Stimulated activated naive CD8-positive, alpha-beta T cell treated with anti-CD3 and anti-CD28 coated beads, Interleukin-15, amount 100 ng/mL, for 72 hours (primary cell): Measurements from ENCODE around the gene ZCCHC2.
A peak's percentile ranks its signal among the peaks of the same experiment; 100 is the strongest.

Source experiments
- ATAC-seq: fragments of 150-1000 bp; cut with Tn5 transposase; 2 replicates; pipeline ENCODE4 v1.10.0; 2021; ENCODE audit warnings: mild to moderate bottlenecking, moderate library complexity
- DNase-seq, 2 donors: peaks; one replicate each; pipeline ENCODE4 v3.0.0; 2021 to 2022
- H3K27ac Mint-ChIP-seq, 2 donors: one replicate each; pipeline ENCODE4 v1.8.0; 2022; ENCODE audit warnings: mild to moderate bottlenecking in 2 of 2, mixed read lengths in 2 of 2, moderate library complexity in 2 of 2
- H3K27me3 Mint-ChIP-seq: one replicate; pipeline ENCODE4 v1.8.0; 2022; ENCODE audit warnings: mixed read lengths
- H3K4me1 Mint-ChIP-seq: one replicate; pipeline ENCODE4 v1.8.0; 2022; ENCODE audit warnings: mild to moderate bottlenecking, mixed read lengths
- H3K4me3 Mint-ChIP-seq, 2 donors: one replicate each; pipeline ENCODE4 v1.8.0; 2022; ENCODE audit warnings: mild to moderate bottlenecking in 2 of 2, mixed read lengths in 2 of 2, moderate library complexity in 1 of 2
- H3K9me3 Mint-ChIP-seq, 2 donors: one replicate each; pipeline ENCODE4 v1.8.0; 2022; ENCODE audit warnings: mixed read lengths in 2 of 2

ZCCHC2 gene

GRCh38 chr18:62576271-62576670, 53.4 kb downstream of the ZCCHC2 start:
- Mint-ChIP-seq H3K9me3 (no peaks in the 10 kb centered on the region), H3K4me3 (no peak overlapping the region), H3K4me1 (peaks cover 30% of the 10 kb centered on the region), H3K27ac (no peak overlapping the region), H3K27me3 (no peaks in the 10 kb centered on the region)
- ATAC-seq (no peak), DNase-seq (no peak)

DNA sequence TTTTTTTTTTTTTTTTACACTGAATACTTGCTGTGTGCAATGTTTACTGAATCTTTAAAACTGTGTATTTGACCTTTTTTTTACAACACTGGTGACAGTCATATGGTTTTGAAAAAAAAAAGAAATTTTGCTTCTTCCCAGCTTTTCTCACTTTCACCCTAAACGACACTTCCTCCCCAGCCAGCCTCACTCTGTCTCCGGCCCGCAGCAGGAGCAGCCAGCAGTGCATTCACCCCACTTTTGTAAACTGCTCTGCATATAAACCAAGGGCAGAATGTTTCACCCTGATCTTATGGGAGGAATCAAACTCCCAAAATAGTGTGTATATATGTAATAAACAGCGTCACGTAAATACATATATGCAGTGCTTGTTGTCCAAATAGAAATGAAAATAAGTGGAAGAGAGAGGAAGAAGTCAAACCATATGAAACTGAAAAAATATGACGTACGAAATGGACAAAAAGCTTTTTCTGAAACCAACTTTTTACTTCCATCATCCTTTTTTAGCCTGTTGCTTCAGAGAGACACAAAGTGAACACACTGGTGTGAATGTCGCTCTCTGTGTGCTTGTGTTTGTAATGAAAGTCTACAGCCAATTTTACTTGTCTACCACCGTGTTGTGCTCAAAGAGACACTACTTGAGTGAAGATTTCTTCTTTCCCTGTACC, 54.2 kb downstream of the ZCCHC2 start:
- H3K27ac Mint-ChIP-seq: peak overlapping the region in 1 of 2 donors; percentile 77
- H3K9me3 Mint-ChIP-seq: no peaks in the 10 kb centered on the region
- no peaks in the 10 kb centered on the region for H3K27me3 Mint-ChIP-seq
- DNase-seq (no peak), ATAC-seq (no peak)
- H3K4me3 Mint-ChIP-seq: peak overlapping the region in 1 of 2 donors; percentile 10
- H3K4me1 Mint-ChIP-seq: peaks cover 26% of the 10 kb centered on the region

DNA sequence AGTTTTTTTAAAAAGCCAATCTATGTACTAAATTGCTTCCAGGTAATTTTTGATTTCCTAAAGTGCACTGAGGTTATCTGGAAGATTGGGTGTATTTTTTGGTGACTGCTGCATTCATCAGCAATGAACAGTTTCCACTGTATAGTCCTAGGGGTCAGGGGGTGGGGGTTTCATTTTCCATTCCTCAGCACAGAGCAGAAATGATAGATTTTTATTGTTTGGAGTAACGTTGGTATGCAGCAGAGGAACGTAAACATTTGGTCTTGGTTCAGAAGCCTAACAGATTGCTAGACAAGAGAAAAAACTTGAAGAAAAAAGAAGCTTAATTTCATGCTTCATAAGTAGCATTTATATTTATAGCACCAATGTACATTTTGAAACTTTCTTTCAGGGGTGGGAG, 54.9 kb downstream of the ZCCHC2 start:
- no peak for ATAC-seq
- no peak overlapping the region for H3K4me3 Mint-ChIP-seq
- no peaks in the 10 kb centered on the region for H3K27me3 Mint-ChIP-seq
- DNase-seq: no peak
- peak overlapping the region in 1 of 2 donors; percentile 31 for H3K27ac Mint-ChIP-seq
- H3K4me1 Mint-ChIP-seq: peaks cover 20% of the 10 kb centered on the region
- no peaks in the 10 kb centered on the region for H3K9me3 Mint-ChIP-seq

- ATAC-seq (no peak), DNase-seq (no peak)
- Mint-ChIP-seq H3K9me3 (no peaks in the 10 kb centered on the region), H3K4me3 (no peak overlapping the region), H3K4me1 (peaks cover 30% of the 10 kb centered on the region), H3K27me3 (no peaks in the 10 kb centered on the region), H3K27ac (peak overlapping the region in 1 of 2 donors; percentile 34)
Measured at GRCh38 chr18:62578980-62579511, 56.2 kb downstream of the ZCCHC2 start.

GRCh38 chr18:62583376-62583775, 60.6 kb downstream of the ZCCHC2 start:
- peaks cover 42% of the 10 kb centered on the region for H3K4me1 Mint-ChIP-seq
- no peak for DNase-seq
- H3K4me3 Mint-ChIP-seq: no peak overlapping the region
- H3K27ac Mint-ChIP-seq: peak overlapping the region in 1 of 2 donors; percentile 78
- H3K9me3 Mint-ChIP-seq: no peaks in the 10 kb centered on the region
- no peaks in the 10 kb centered on the region for H3K27me3 Mint-ChIP-seq
- ATAC-seq: no peak

DNA sequence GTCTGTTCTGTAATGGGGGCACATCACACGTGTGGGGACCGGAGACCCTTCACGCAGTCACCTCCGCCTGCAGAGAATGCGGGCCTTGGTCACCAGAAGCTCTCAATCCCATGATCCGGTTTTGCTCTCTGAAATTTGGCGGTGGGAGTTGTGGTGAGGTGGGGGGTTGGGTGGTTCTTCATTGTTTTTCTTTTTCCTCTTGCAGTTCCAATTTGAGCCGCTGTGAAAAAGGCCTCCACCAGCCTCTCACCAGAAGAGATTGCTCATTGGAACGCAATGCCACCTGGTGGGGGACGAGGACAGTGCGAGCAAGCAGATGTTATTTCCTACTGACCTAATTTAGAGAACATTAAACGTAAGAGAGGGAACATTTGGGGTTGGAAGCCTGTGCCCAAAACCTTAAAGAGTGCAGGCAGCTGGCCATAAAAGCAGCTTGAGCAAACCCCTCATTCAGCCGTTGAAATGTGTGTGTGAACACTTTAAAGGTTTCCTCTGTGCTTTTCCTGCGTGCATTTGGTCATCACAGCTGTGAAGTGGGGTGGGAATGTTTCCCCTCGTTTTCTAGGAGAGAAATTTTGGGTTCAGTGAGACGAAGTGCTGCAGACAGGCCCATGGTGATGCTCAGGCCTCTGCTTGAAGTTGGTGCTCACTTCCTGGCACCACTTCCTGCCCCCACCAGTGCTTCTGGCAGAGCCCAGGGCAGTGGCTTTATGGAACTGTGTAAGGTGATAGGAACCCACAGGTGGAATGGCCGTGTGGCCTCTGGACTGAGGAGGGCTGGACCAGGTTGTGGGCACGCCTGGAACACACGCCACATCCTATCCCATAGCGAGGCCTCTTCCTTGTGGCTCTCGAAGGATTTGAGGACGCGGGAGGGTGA, 61.7 kb downstream of the ZCCHC2 start:
- ATAC-seq (peak; percentile 75), DNase-seq (peak; percentile 78 to 87)
- peak overlapping the region; percentile 2 to 43 for H3K27ac Mint-ChIP-seq
- no peaks in the 10 kb centered on the region for H3K9me3 Mint-ChIP-seq
- H3K27me3 Mint-ChIP-seq: no peaks in the 10 kb centered on the region
- H3K4me1 Mint-ChIP-seq: peaks cover 42% of the 10 kb centered on the region
- H3K4me3 Mint-ChIP-seq: peak overlapping the region; percentile 64 to 73

DNA sequence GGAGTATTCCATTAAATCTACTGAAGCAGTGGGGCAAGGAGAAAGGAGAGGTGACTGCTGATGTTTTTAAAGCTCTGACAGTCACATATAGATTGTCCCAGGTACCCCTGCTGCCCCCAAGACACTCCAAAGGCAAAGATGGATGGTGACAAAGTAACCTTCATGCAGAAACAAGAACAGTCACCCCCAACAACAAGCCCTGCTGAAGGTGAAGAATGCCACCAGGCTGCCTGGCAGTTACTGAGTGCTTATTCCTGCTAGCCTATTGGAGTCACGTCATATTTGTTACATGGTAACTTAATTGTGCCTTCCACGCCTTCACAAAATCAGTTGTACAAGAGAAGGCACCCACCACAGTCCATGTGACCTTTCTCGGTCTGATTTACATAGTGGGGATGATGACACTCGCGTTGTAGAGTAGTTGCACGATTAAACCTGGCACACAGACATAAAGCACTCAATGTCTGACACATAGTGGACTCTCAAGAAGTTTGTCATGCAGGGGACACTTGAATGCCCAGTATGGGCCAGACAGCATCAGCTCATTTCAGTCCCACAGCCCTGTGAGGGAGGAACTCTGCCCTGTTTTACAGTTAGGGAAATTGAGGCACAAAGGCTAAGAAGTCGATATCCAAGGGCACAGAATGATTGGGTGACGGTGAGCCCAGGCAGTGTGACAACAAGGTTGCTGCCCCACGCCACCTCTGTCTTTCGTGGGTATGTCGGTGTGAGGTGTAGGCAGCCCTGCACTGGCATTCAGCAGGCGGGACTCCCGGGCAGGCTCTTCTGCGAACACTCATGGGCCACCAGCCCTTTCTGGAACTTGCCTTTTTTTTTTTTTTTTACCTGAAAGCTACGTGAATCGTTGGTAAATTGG, 62.7 kb downstream of the ZCCHC2 start:
- no peaks in the 10 kb centered on the region for H3K27me3 Mint-ChIP-seq
- H3K4me3 Mint-ChIP-seq: peak overlapping the region; percentile 44 to 73

DNA sequence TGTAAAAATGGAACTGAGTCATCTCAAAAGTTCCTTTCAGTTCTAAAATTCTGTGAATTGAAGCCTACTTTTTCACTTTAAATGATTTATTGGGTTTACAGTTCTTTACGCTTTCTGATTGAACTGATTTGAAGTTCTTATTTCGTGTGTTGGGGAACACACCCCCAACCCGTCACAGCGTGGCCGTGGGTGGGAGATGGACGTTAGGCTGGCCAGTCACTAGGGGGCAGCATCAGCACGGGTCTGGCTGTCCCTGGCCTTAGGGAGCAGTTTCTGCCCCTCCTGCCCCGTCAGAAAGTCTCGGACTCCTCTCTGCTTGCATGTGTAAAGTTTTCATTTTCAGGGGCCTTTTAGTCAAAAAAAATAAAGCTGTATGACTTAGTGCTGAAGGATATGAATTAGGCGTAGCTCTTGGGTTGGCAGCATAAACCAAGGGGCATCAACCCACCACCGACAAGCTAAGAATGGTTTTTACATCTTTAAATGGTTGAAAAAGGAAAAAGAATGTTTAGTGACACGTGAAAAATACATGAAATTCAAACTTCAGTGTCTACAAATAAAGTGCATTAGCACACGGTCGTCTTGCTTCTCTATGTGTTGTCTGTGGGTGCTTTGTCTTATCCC, 63.4 kb downstream of the ZCCHC2 start:
- Mint-ChIP-seq H3K4me3 (peak overlapping the region; percentile 44 to 49), H3K9me3 (no peaks in the 10 kb centered on the region), H3K27me3 (no peaks in the 10 kb centered on the region), H3K27ac (peak overlapping the region in 1 of 2 donors; percentile 75), H3K4me1 (peaks cover 42% of the 10 kb centered on the region)
- peak; percentile 78 to 87 for DNase-seq
- peak; percentile 79 for ATAC-seq

More for the DNA sequence above, 62.7 kb downstream of the ZCCHC2 start:
- peaks cover 42% of the 10 kb centered on the region for H3K4me1 Mint-ChIP-seq
- ATAC-seq (peak; percentile 85), DNase-seq (peak; percentile 38 to 74)
- H3K9me3 Mint-ChIP-seq: no peaks in the 10 kb centered on the region
- H3K27ac Mint-ChIP-seq: peak overlapping the region; percentile 75 to 86

DNA sequence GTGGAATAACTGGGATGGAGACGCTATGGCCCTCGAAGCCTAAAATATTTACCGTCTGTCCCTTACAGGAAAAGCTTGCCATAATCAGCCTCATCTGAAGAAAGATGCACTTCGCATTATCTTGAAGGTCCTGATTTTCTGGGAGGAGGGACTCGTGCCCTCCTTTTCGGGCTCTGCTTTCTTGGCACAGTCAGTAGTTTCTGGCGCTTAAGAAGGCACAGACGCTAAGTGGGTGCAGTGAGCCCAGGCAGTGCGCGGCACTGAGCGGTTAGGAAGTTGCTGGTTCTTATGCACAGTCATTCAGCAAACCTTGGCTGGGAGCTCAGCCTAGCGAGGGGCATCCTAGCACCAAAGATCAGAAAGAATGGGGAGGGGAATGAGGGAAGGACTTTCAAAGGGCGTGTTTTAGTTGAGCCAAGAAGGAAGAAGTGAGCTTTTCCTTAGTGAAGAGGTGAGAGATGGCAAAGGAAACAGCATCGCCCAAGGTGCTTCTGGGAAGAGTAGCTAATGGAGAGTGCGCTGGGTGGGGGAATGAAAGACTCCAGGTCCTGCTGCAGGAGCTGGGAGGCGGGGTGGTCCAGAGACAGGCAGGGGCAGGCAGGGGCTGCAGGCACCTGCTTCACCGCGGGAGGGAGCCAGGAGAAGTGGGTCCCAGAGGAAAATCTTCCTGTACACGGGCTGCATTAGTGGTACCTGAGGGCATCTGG, 64.1 kb downstream of the ZCCHC2 start:
- H3K4me3 Mint-ChIP-seq: no peak overlapping the region
- H3K4me1 Mint-ChIP-seq: peaks cover 42% of the 10 kb centered on the region
- DNase-seq (no peak), ATAC-seq (no peak)
- peaks cover 1% of the 10 kb centered on the region for H3K27me3 Mint-ChIP-seq
- H3K9me3 Mint-ChIP-seq: no peaks in the 10 kb centered on the region
- H3K27ac Mint-ChIP-seq: no peak overlapping the region

GRCh38 chr18:62587689-62588088, 64.9 kb downstream of the ZCCHC2 start:
- Mint-ChIP-seq H3K9me3 (no peaks in the 10 kb centered on the region), H3K27me3 (peaks cover 9% of the 10 kb centered on the region), H3K4me3 (no peak overlapping the region), H3K4me1 (peaks cover 42% of the 10 kb centered on the region), H3K27ac (no peak overlapping the region)
- no peak for DNase-seq
- no peak for ATAC-seq

DNA sequence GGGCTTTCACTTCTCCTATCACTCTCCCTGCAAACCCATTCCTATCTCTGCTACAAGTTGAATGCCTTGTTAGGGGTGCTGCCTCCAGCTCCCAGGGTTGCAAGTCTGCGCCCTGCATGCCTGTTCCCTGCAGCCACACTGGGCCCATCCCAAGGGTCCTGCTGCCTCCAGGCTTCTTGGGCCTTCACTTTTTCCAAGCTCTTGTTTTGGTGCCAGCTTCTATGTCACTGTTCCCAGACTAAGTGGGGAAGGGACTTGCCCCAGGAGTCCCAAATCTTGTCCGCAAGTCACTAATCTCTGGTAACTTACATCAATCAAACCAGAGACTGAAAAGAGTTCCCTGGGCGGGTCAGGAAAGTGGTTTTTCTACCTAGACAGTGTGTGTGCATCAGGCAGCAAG, 65.4 kb downstream of the ZCCHC2 start:
- Mint-ChIP-seq H3K4me1 (peaks cover 40% of the 10 kb centered on the region), H3K27ac (no peak overlapping the region)
- no peak for ATAC-seq

GRCh38 chr18:62590799-62591590, 68.2 kb downstream of the ZCCHC2 start:
- ATAC-seq (no peak), DNase-seq (no peak)
- no peaks in the 10 kb centered on the region for H3K9me3 Mint-ChIP-seq
- no peak overlapping the region for H3K27ac Mint-ChIP-seq
- peaks cover 12% of the 10 kb centered on the region for H3K4me1 Mint-ChIP-seq
- H3K4me3 Mint-ChIP-seq: no peak overlapping the region
- H3K27me3 Mint-ChIP-seq: peaks cover 19% of the 10 kb centered on the region

More for the DNA sequence above, 65.4 kb downstream of the ZCCHC2 start:
- Mint-ChIP-seq H3K9me3 (no peaks in the 10 kb centered on the region), H3K27me3 (peaks cover 11% of the 10 kb centered on the region), H3K4me3 (no peak overlapping the region)
- DNase-seq: no peak

- DNase-seq (peak in 1 of 2 donors; percentile 5), ATAC-seq (peak; percentile 64)
- H3K27me3 Mint-ChIP-seq: peaks cover 73% of the 10 kb centered on the region
Measured at GRCh38 chr18:62596145-62597005, 73.5 kb downstream of the ZCCHC2 start.

More at GRCh38 chr18:62596145-62597005, 73.5 kb downstream of the ZCCHC2 start:
- Mint-ChIP-seq H3K4me1 (peaks cover 14% of the 10 kb centered on the region), H3K9me3 (no peaks in the 10 kb centered on the region), H3K27ac (peak overlapping the region in 1 of 2 donors; percentile 48), H3K4me3 (peak overlapping the region; percentile 64 to 79)
